Common myeloid progenitor, CD34-positive (primary cell): ENCODE measurements around the gene ATP6V0B.

Experiments used
- CTCF ChIA-PET: fragments of 350-600 bp; sonication (Branson Sonifier 250); formaldehyde crosslinking; loops from one replicate; lab custom pipeline; 2021; ENCODE audit warnings: antibody characterized with exemption; lab: Charles Lee
- POLR2A ChIA-PET: fragments of 350-600 bp; sonication (Branson Sonifier 250); formaldehyde crosslinking; loops from one replicate; lab custom pipeline; 2021; ENCODE audit warnings: antibody characterized with exemption; lab: Charles Lee
- DNase-seq, 3 donors: peaks; one replicate each; pipeline versions ENCODE4 v3.0.0 to v3.0.0-alpha.2; 2013
- H3K27ac ChIP-seq, 2 experiments: 1 replicate in 1 of 2; 2 replicates in 1 of 2; pipeline ENCODE4 v1.7.0; 2013; ENCODE audit warnings: inconsistent platforms in 2 of 2, low read length in 2 of 2, mild to moderate bottlenecking in 2 of 2, low read depth in 1 of 2, moderate library complexity in 1 of 2; ENCODE audit not compliant: severe bottlenecking in 2 of 2, insufficient read depth in 1 of 2, poor library complexity in 1 of 2
- H3K27me3 ChIP-seq, 5 experiments: replicated peaks in 2 of 5; 1 replicate in 3 of 5; 2 replicates in 2 of 5; pipeline versions ENCODE4 v1.6.1 to v1.7.0; 2013; ENCODE audit warnings: low read length in 4 of 5, mild to moderate bottlenecking in 2 of 5, moderate library complexity in 2 of 5, inconsistent platforms in 1 of 5; ENCODE audit not compliant: insufficient read depth in 5 of 5, control insufficient read depth in 4 of 5
- H3K36me3 ChIP-seq, 4 experiments: 1 replicate in 2 of 4; 2 replicates in 2 of 4; pipeline versions ENCODE4 v1.6.1 to v1.7.0; 2013; ENCODE audit warnings: low read length in 3 of 4, control low read depth in 1 of 4, mild to moderate bottlenecking in 1 of 4; ENCODE audit not compliant: control insufficient read depth in 4 of 4, insufficient read depth in 4 of 4
- H3K4me1 ChIP-seq, 4 experiments: 1 replicate in 3 of 4; 2 replicates in 1 of 4; pipeline versions ENCODE4 v1.6.1 to v1.7.1; 2013; ENCODE audit warnings: low read length in 3 of 4, mild to moderate bottlenecking in 3 of 4, control low read depth in 1 of 4, inconsistent platforms in 1 of 4, moderate library complexity in 1 of 4; ENCODE audit not compliant: control insufficient read depth in 4 of 4, insufficient read depth in 4 of 4; ENCODE audit errors: control extremely low read depth in 1 of 4
- H3K4me3 ChIP-seq, 7 experiments: 1 replicate in 4 of 7; 2 replicates in 3 of 7; pipeline versions ENCODE4 v1.5.1 to v1.7.0; 2013; ENCODE audit warnings: mild to moderate bottlenecking in 7 of 7, low read length in 6 of 7, moderate library complexity in 6 of 7, inconsistent platforms in 2 of 7, low read depth in 2 of 7, control low read depth in 1 of 7; ENCODE audit not compliant: insufficient read depth in 4 of 7, control insufficient read depth in 1 of 7; ENCODE audit errors: extremely low read depth in 1 of 7
- H3K9me3 ChIP-seq, 5 experiments: 1 replicate in 4 of 5; 2 replicates in 1 of 5; pipeline versions ENCODE4 v1.6.1 to v1.7.1; 2013; ENCODE audit warnings: low read length in 4 of 5, mild to moderate bottlenecking in 2 of 5, inconsistent platforms in 1 of 5, low read depth in 1 of 5, moderate library complexity in 1 of 5; ENCODE audit not compliant: control insufficient read depth in 4 of 5, insufficient read depth in 2 of 5; ENCODE audit errors: control extremely low read depth in 1 of 5
- WGBS: methylation state at CpG from one replicate; pipeline ENCODE4 v1.1.5; 2013; ENCODE audit not compliant: insufficient coverage; 5-methylcytosine and 5-hydroxymethylcytosine counted together

ATP6V0B gene

DNA sequence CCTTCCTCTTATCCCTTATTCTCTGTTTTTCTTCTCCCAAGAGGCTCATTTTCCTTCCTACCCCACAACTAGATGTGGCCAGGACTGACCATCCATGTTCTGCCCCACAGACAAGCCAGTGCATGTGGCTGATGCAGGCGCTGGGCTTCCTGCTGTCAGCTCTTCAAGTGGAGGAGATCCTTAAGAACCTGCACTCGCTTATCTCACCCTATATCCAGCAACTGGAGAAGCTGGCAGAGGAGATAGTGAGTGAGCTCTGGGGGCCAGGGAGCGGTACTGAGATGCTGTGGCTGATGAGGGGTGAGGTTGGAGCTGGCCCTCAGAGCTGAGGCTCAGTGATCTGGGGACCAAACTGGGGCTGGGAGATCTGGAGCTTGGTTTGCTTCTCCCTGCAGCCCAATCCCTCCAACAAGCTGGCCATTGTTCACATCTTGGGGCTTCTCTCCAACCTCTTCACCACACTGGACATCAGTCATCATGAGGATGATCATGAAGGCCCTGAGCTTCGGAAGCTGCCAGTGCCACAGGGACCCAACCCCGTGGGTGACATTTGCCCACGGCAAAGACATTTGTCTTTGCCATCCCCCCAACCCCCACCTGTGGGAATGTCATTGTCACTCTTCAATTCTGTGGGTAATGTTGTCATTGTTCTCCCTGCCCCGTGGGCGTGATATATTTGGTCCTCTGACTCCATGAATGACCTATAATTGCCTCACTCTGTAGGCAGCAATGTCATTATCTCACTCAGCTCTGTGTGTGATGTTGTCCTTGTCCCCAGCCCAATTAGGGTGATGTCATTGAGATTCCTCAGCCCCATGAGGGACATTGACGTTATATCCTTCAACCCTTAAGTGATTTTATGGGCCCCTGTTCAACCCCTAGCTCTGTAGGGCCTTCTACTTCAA is 16.2 kb upstream of the ATP6V0B start:
- H3K36me3 ChIP-seq = peaks cover 3 to 59% (median 44%) of the 10 kb centered on the region in 4 experiments
- no peak overlapping the region for H3K27ac ChIP-seq
- no peaks in the 10 kb centered on the region for H3K9me3 ChIP-seq
- DNase-seq = no peak
- WGBS = 96% methylated on average over 5 of the region's 9 CpGs
- POLR2A ChIA-PET = no interaction called here
- CTCF ChIA-PET = interaction anchor here (1.6 to 3.7 kb wide), 4 partner anchors 11 to 25 kb away, joined by 5 to 22 read pairs (median 6); partner anchors contain the start of genes ARTN, DPH2 and IPO13
- no peak overlapping the region for H3K4me3 ChIP-seq
- peaks cover 0 to 2% (median 0%) of the 10 kb centered on the region in 4 experiments for H3K4me1 ChIP-seq
- no peaks in the 10 kb centered on the region for H3K27me3 ChIP-seq

DNA sequence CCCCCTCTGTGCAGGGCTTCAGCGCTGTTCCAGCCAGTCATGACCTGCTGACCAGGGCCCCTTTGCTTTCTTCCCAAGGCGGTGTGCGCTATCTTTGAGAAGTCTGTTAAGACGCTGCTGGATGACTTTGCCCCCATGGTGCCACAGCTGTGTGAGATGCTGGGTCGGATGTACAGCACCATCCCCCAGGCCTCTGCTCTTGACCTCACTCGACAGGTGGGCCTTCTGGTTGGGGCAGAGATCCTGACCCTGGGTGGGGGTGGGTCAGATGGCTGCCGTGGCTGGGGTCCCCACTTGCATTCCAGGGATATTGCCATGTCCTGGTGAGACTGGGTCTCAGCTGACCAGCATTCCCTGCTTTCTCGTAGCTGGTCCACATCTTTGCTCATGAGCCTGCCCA is 14.0 kb upstream of the ATP6V0B start:
- WGBS = 97% methylated on average over 8 of the region's 8 CpGs
- no peak for DNase-seq
- Histone ChIP-seq H3K4me1 (peaks cover 0 to 2% (median 0%) of the 10 kb centered on the region in 4 experiments), H3K27ac (no peak overlapping the region), H3K9me3 (no peaks in the 10 kb centered on the region), H3K36me3 (peaks cover 3 to 72% (median 45%) of the 10 kb centered on the region in 4 experiments), H3K27me3 (no peaks in the 10 kb centered on the region), H3K4me3 (no peak overlapping the region)
- POLR2A ChIA-PET = no interaction called here
- CTCF ChIA-PET = no interaction called here

DNA sequence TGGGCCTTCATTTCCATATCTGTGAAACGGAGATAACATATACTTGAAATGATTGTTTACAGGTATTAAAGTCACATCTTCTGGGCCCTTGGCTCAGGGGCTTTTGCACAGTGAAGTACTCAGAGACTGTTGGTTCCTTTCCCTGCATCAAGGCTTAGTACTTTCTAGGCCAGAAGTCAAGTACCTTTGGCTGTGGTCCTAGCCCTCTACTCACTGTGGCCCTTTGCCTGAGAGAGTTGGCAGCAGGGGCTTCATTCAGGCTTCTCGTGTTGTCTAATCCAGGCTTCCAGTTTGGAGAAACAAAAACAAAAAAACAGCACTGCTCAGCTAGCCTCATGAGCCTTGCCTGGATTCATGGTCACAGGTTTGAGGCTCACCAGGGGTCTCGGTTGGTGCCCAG is 13.1 kb upstream of the ATP6V0B start:
- Histone ChIP-seq H3K27me3 (no peaks in the 10 kb centered on the region), H3K36me3 (peaks cover under 1 to 72% (median 41%) of the 10 kb centered on the region in 4 experiments), H3K9me3 (no peaks in the 10 kb centered on the region), H3K4me3 (no peak overlapping the region), H3K27ac (no peak overlapping the region), H3K4me1 (peaks cover 0 to 2% (median 0%) of the 10 kb centered on the region in 4 experiments)
- POLR2A ChIA-PET = no interaction called here
- DNase-seq = no peak
- 100% methylated on average over 3 of the region's 3 CpGs for WGBS
- CTCF ChIA-PET = no interaction called here

DNA sequence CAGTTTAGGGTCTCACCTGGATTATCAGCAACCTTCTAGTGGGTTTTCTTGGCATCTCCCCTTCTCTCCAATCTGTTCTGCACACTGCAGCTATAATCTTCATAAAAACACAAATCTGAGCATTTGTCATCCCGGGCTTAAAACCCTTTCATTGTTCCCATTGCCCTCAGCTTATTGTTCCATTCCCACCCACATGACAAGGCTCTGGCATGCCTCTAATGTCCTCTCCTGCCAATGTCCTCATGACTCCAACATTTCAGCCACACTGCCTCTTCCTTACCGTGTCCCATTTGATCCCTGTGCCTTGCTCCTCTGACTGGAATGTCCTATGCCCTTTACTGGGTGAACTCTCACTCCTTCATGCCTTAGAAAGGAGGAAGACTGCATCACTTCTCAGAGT is 12.4 kb upstream of the ATP6V0B start:
- Histone ChIP-seq H3K27ac (no peak overlapping the region), H3K27me3 (no peaks in the 10 kb centered on the region), H3K4me1 (peaks cover 0 to 2% (median 0%) of the 10 kb centered on the region in 4 experiments), H3K36me3 (peaks cover 0 to 67% (median 41%) of the 10 kb centered on the region in 4 experiments), H3K4me3 (no peak overlapping the region), H3K9me3 (no peaks in the 10 kb centered on the region)
- DNase-seq = no peak
- CTCF ChIA-PET = no interaction called here
- 94% methylated on average over 2 of the region's 2 CpGs for WGBS
- POLR2A ChIA-PET = no interaction called here

DNA sequence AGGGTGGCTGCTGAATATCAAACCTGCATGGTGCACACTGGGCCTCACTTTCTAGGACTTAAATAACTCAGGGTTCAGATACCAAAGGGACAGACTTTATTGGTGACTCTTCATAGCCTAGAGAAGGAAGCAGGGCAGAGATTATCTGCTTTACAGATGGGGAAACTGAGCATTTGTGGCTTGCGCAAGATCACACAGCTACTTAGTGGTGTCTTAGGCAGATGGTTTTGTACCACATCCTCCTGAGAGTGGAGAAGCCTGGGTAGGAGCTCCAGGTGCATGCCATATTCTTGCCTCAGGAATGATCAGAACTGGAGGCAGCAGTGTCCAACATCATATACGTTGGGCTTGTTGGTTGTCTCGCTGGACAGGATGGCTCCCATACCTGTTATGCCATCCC is 11.8 kb upstream of the ATP6V0B start:
- CTCF ChIA-PET = interaction anchor here (1.0 to 2.0 kb wide), 2 partner anchors 7 to 10 kb away, joined by 4 to 11 read pairs; no protein-coding TSS in a partner anchor

DNA sequence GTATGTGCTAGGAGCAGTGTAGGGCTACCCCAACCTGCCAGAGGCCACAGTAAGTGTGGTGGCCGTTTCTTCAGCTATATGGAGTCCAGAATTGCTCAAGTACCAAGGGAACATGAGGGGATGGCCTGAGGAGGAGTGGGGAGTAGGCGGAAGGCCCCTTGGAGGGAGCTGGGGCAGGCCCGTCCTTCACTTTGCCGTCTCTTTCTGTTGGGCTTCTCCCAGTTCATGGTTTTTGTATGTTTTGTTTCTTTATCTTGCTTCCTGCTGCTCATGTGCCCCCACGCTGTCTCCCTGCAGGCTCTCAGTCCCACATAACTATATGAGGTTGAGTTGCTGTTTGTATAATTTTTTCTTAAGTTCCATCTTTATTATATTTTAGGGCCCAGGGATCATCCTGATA is 10.9 kb upstream of the ATP6V0B start:
- ChIA-PET POLR2A (no interaction called here), CTCF (interaction anchor here (0.6 to 2.0 kb wide), 3 partner anchors 8 to 16 kb away, joined by 3 to 11 read pairs (median 6); no protein-coding TSS in a partner anchor)
- WGBS = 100% methylated on average over 2 of the region's 5 CpGs
- DNase-seq = no peak
- H3K4me1 ChIP-seq = peaks cover 0 to 2% (median 0%) of the 10 kb centered on the region in 4 experiments
- no peaks in the 10 kb centered on the region for H3K9me3 ChIP-seq
- H3K27me3 ChIP-seq = no peaks in the 10 kb centered on the region
- H3K4me3 ChIP-seq = no peak overlapping the region
- H3K27ac ChIP-seq = no peak overlapping the region
- H3K36me3 ChIP-seq = peaks cover 0 to 51% (median 34%) of the 10 kb centered on the region in 4 experiments

More for the DNA sequence above, 11.8 kb upstream of the ATP6V0B start:
- POLR2A ChIA-PET = no interaction called here
- 94% methylated on average over 3 of the region's 3 CpGs for WGBS
- Histone ChIP-seq H3K36me3 (peaks cover 0 to 60% (median 39%) of the 10 kb centered on the region in 4 experiments), H3K27ac (no peak overlapping the region), H3K9me3 (no peaks in the 10 kb centered on the region), H3K4me3 (no peak overlapping the region), H3K4me1 (peaks cover 0 to 2% (median 0%) of the 10 kb centered on the region in 4 experiments), H3K27me3 (no peaks in the 10 kb centered on the region)
- no peak for DNase-seq

DNA sequence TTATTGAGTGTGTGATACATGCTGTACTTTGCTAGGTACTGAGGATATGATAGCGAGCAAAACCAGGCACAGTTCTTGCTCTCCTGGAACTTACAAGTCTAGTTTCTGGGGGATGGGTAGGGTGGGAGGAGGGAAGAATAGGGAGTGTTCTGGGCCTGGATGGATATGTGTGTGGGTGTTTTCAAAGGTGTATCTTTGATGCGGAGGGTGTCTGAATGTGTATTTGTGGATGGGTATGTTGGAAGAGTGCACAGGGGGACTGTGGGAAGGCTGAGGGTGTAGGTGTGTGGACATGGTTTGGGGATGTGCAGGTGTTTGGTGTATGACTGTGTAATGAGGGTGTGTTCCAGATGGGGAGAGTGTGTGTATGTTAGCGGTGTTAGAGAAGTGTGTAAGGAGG is 9.4 kb upstream of the ATP6V0B start:
- Histone ChIP-seq H3K4me1 (peaks cover 0 to 10% (median 6%) of the 10 kb centered on the region in 4 experiments), H3K36me3 (peaks cover 0 to 38% (median 28%) of the 10 kb centered on the region in 4 experiments), H3K27me3 (no peaks in the 10 kb centered on the region), H3K27ac (no peak overlapping the region), H3K9me3 (no peaks in the 10 kb centered on the region), H3K4me3 (no peak overlapping the region)
- no peak for DNase-seq
- 100% methylated on average over 3 of the region's 3 CpGs for WGBS
- ChIA-PET POLR2A (no interaction called here), CTCF (interaction anchor here (1.3 to 2.0 kb wide), 2 partner anchors 10 to 12 kb away, joined by 6 to 11 read pairs; no protein-coding TSS in a partner anchor)
